Gastrocnemius medialis (tissue), 4 donors: ENCODE results near the gene DCLK2. TPM values are rescaled to one million over a fixed set of nuclear protein-coding genes. Genes with fewer than 3 reads are reported as not detected.

Source experiments
- ATAC-seq, 2 donors: fragments of 150-250 bp; one replicate each; pipeline ENCODE4 v1.9.1; 2016
- DNase-seq, 2 donors: peaks; one replicate each; pipeline ENCODE4 v3.0.0-alpha.2; 2019
- H3K27ac ChIP-seq, 4 donors: fragments of 200-600 bp; sonication (generic); 1 replicate in 1 of 4; 2 replicates in 3 of 4; pipeline ENCODE4 v1.5.1; 2016 to 2018; ENCODE audit warnings: mild to moderate bottlenecking in 2 of 4, moderate library complexity in 1 of 4
- H3K27me3 ChIP-seq, 3 donors: fragments of 200-600 bp; sonication (generic) in 2 of 3; 1 replicate in 1 of 3; 2 replicates in 2 of 3; pipeline versions ENCODE4 v1.5.1 to v1.6.0; 2016 to 2019; ENCODE audit warnings: mild to moderate bottlenecking in 1 of 3, moderate library complexity in 1 of 3
- H3K36me3 ChIP-seq, 2 donors: fragments of 200-600 bp; sonication (generic) in 1 of 2; one replicate each; pipeline ENCODE4 v1.5.1; 2017 to 2018
- H3K4me1 ChIP-seq, 2 donors: fragments of 200-600 bp; sonication (generic) in 1 of 2; one replicate each; pipeline ENCODE4 v1.5.1; 2016 to 2017; ENCODE audit warnings: mild to moderate bottlenecking in 2 of 2
- H3K4me3 ChIP-seq, 4 donors: fragments of 200-600 bp; sonication (generic) in 3 of 4; 1 replicate in 1 of 4; 2 replicates in 3 of 4; pipeline ENCODE4 v1.5.1; 2016 to 2019; ENCODE audit warnings: mild to moderate bottlenecking in 2 of 4
- H3K9me3 ChIP-seq, 3 donors: fragments of 200-600 bp; sonication (generic) in 2 of 3; 1 replicate in 1 of 3; 2 replicates in 2 of 3; pipeline ENCODE4 v1.5.1; 2016 to 2019
- POLR2A ChIP-seq, 2 donors: fragments of 450-650 bp; IDR thresholded peaks; one replicate each; pipeline ENCODE4 v1.6.1; 2017; ENCODE audit warnings: antibody characterized with exemption in 2 of 2, mild to moderate bottlenecking in 2 of 2, moderate library complexity in 2 of 2
- in situ Hi-C, 4 donors: fragments of 200-750 bp; cut with MboI; loops; one replicate each; pipeline versions ENCODE4 v1.15.0 to v1.8.0; 2017; ENCODE audit warnings: low sequenced_read_pairs in 4 of 4
- intact Hi-C: fragments of 100-400 bp; cut with DNase I; formaldehyde crosslinking; loops from one replicate; pipeline ENCODE4 v1.15.1; 2023; ENCODE audit warnings: low total_unique reads
- total RNA-seq, 4 donors: library from RNA; depleted of rRNA; stranded (reverse); fragments of >200 nt; gene quantifications; one replicate each; pipeline versions ENCODE4 v1.1.0 to v1.2.3, GENCODE V29; 2016
- TF ChIP-seq, protein P1 (sequence below), 5 experiments: fragments of 450-650 bp in 3 of 5; fragments of 200-600 bp in 2 of 5; sonication (generic) in 2 of 5; IDR thresholded peaks in 4 of 5; conservative IDR thresholded peaks in 1 of 5; 1 replicate in 4 of 5; 2 replicates in 1 of 5; pipeline ENCODE4 v1.5.1; 2016 to 2019; ENCODE audit warnings: antibody characterized with exemption in 5 of 5, mild to moderate bottlenecking in 3 of 5, moderate library complexity in 3 of 5

Gene DCLK2
- total RNA-seq, 4 donors from 2014 or later = 0.29 to 0.97 (median 0.47) TPM

DNA sequence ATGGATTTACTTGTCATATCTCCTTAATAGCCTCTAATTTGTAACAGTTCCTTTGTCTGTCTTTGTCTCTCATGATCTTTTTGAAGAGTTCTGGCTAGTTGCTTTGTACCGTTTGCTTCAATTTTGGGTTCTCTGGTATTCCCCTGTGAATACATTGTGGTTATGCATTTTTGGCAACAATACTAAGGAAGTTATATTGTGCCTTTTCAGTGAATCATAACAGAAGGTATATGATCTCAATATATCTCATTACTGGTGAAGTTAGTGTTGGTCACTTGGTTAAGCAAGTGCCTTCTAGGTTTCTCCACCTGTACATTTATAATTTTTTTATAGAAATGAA, 48.6 kb downstream of the DCLK2 start:
- Histone ChIP-seq H3K4me3 (no peak overlapping the region), H3K36me3 (no peaks in the 10 kb centered on the region), H3K4me1 (peaks cover 0 to 9% of the 10 kb centered on the region in 2 donors), H3K9me3 (no peaks in the 10 kb centered on the region), H3K27ac (no peak overlapping the region), H3K27me3 (no peaks in the 10 kb centered on the region)
- intact Hi-C loops = no loop called here
- TF ChIP-seq, protein P1, sequence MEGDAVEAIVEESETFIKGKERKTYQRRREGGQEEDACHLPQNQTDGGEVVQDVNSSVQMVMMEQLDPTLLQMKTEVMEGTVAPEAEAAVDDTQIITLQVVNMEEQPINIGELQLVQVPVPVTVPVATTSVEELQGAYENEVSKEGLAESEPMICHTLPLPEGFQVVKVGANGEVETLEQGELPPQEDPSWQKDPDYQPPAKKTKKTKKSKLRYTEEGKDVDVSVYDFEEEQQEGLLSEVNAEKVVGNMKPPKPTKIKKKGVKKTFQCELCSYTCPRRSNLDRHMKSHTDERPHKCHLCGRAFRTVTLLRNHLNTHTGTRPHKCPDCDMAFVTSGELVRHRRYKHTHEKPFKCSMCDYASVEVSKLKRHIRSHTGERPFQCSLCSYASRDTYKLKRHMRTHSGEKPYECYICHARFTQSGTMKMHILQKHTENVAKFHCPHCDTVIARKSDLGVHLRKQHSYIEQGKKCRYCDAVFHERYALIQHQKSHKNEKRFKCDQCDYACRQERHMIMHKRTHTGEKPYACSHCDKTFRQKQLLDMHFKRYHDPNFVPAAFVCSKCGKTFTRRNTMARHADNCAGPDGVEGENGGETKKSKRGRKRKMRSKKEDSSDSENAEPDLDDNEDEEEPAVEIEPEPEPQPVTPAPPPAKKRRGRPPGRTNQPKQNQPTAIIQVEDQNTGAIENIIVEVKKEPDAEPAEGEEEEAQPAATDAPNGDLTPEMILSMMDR (IDR thresholded peaks at IDR 0.05 in 4 of 5, conservative IDR thresholded peaks at IDR 0.05 in 1 of 5) = no peak
- TF ChIP-seq POLR2A (IDR thresholded peaks at IDR 0.05) = no peak
- in situ Hi-C loops = no loop called here
- no peak for DNase-seq
- ATAC-seq = no peak

DNA sequence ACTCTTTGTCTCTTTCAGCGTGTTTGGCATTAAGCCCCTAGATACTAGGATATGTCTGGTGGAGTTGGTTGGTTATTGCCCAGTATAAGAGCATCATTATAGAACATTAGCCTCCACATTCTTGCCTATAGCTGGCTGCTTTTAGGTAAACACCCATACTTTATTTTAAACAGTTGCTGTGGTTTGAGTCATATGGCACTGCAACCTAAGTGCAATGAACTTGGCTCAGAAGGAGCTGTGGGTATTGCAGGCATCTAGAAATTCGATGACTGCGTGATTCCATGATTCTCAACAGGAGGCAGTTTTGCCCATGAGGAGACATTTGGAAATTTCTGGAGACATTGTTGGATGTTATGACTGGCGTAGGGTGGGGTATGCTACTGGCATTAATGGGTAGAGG, 49.5 kb downstream of the DCLK2 start:
- no peak for DNase-seq
- in situ Hi-C loops (no loop called here), intact Hi-C loops (no loop called here)
- TF ChIP-seq POLR2A (IDR thresholded peaks at IDR 0.05) = no peak
- TF ChIP-seq, protein P1 (IDR thresholded peaks at IDR 0.05 in 4 of 5, conservative IDR thresholded peaks at IDR 0.05 in 1 of 5) = no peak
- Histone ChIP-seq H3K36me3 (no peaks in the 10 kb centered on the region), H3K27me3 (no peaks in the 10 kb centered on the region), H3K27ac (no peak overlapping the region), H3K4me1 (peaks cover 0 to 9% of the 10 kb centered on the region in 2 donors), H3K9me3 (no peaks in the 10 kb centered on the region), H3K4me3 (no peak overlapping the region)
- ATAC-seq = no peak

DNA sequence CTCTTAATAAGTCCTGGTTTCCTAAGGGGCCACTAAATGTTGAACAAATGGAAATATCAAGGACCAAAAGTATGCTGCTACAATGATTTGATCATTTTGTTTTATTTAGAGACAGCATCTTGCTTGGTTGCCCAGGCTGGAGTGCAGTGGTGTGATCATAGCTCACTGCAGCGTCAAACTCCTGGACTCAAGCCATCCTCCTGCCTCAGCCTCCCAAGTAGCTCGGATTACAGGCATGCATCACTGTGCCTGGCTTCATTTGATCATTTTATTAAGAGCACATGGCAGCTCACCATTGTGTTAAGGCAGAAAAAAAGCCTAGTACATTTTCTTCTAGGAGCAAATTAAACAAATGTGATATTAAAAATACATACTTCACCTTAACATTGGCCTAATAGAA, 52.7 kb downstream of the DCLK2 start:
- no peak overlapping the region for H3K4me3 ChIP-seq
- in situ Hi-C loops (no loop called here), intact Hi-C loops (no loop called here)
- TF ChIP-seq, protein P1 (IDR thresholded peaks at IDR 0.05 in 4 of 5, conservative IDR thresholded peaks at IDR 0.05 in 1 of 5) = no peak
- no peak for TF ChIP-seq POLR2A (IDR thresholded peaks at IDR 0.05)
- ATAC-seq (no peak), DNase-seq (no peak)
- no peaks in the 10 kb centered on the region for H3K27me3 ChIP-seq
- H3K36me3 ChIP-seq = no peaks in the 10 kb centered on the region
- no peaks in the 10 kb centered on the region for H3K9me3 ChIP-seq
- no peak overlapping the region for H3K27ac ChIP-seq
- peaks cover 0 to 9% of the 10 kb centered on the region in 2 donors for H3K4me1 ChIP-seq

DNA sequence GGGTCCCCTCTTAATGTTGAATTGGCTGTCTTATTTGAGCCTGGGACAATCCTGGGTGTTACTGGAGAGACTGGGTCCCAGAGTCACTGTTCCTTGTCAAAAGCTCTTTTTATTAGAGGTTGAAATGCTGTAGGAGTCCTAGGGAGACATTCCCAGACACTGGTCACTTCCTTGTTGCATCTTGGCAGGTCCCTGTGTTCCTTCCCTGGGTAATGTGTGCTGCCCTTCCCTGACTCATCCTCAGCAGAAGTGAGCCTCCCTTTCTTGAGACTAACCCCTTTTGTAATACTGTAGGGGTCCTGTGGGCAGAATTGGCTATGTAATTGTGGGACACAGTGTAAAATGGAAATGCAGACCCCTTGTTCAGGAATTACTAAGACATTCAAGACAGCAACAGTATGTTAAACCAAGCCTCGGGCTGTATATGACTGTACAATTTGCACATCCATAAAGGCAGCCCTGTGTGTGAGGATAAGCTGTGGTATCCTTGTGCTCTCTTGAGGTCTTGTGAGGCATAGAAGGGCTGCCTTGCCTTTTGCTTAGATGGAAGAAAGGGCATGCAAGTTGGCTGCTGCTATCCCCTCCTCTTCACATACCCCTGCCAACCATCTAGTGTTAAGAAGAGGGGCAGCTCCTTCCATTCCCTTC, 53.5 kb downstream of the DCLK2 start:
- in situ Hi-C loops = no loop called here
- intact Hi-C loops = no loop called here
- TF ChIP-seq, protein P1 (IDR thresholded peaks at IDR 0.05 in 4 of 5, conservative IDR thresholded peaks at IDR 0.05 in 1 of 5) = no peak
- TF ChIP-seq POLR2A (IDR thresholded peaks at IDR 0.05) = no peak
- peaks cover 0 to 1% of the 10 kb centered on the region in 2 donors for H3K4me1 ChIP-seq
- ATAC-seq (no peak), DNase-seq (no peak)
- no peaks in the 10 kb centered on the region for H3K9me3 ChIP-seq
- H3K4me3 ChIP-seq = no peak overlapping the region
- H3K27me3 ChIP-seq = no peaks in the 10 kb centered on the region
- no peaks in the 10 kb centered on the region for H3K36me3 ChIP-seq
- H3K27ac ChIP-seq = no peak overlapping the region

DNA sequence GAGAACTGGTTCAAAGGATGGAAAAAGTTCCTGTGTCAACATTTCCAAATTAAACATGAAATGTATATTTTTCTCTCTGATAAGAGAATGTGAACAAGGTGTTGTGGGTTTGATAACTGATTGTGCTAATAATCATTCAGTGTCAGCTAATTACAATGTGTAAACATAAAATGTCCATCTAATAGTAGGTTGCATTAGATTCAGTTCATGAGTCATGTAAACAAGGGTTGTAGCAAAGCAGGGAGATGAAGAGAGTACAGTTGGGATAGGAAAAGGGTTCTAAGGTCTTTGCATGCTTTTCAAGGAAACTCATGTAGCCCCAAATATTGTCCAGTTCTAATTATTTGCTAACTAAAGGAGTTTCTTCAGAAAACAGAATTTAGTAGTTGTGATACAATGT, 55.4 kb downstream of the DCLK2 start:
- in situ Hi-C loops (no loop called here), intact Hi-C loops (no loop called here)
- H3K4me3 ChIP-seq = no peak overlapping the region
- no peaks in the 10 kb centered on the region for H3K27me3 ChIP-seq
- H3K27ac ChIP-seq = no peak overlapping the region
- TF ChIP-seq, protein P1 (IDR thresholded peaks at IDR 0.05 in 4 of 5, conservative IDR thresholded peaks at IDR 0.05 in 1 of 5) = no peak
- TF ChIP-seq POLR2A (IDR thresholded peaks at IDR 0.05) = no peak
- DNase-seq (no peak), ATAC-seq (no peak)
- H3K4me1 ChIP-seq = no peaks in the 10 kb centered on the region
- no peaks in the 10 kb centered on the region for H3K36me3 ChIP-seq
- no peaks in the 10 kb centered on the region for H3K9me3 ChIP-seq
